Effector CD8-positive, alpha-beta T cell (primary cell): Measurements from ENCODE around the gene DERL3.

ENCODE experiments used
- DNase-seq: peaks from one replicate; lab custom pipeline; 2025; lab: John Stamatoyannopoulos, UW

The DERL3 gene

DNA sequence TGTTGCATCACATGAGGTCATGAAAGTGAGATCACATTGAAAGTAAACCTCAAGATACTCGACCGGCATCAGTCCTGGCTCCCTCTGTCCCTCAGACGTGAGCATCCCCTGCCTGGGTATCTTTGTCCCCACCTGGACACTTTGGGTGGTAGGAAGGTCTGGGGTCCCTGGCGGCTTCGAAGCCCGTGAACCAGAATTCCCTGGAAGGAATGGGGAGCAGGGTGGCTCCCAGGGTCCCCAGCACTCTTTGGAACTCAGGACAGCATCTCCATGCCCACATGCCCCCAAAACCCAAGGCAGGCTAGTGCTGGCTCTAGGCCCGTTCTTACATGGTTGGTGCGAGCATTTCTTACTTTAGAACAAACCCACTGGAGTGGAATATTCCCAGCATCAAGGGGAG, 7.5 kb downstream of the DERL3 start:
- no peak for DNase-seq

DNA sequence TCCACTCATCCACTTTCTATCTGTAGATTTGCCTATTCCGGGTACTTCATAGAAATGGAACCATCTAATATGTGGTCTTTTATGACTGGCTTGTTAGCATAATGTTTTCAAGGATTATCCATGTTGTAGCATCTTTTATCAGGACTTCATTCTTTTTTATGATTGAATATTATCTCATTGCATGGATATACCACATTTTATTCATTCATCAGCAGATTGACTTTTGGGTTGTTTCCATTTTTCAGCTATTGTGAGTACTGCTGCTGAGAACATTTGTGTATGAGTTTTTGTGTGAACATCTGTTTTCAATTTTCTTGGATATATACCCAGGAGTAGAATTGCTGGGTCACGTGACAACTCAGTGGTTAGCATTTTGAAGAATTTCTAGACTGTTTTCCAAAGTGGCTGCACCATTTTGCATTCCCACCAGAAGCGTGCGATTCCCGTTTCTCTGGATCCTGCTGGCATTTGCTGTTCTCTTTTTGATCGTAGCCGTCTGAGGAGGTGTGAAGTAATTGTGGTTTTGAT, 8.9 kb downstream of the DERL3 start:
- DNase-seq: no peak

DNA sequence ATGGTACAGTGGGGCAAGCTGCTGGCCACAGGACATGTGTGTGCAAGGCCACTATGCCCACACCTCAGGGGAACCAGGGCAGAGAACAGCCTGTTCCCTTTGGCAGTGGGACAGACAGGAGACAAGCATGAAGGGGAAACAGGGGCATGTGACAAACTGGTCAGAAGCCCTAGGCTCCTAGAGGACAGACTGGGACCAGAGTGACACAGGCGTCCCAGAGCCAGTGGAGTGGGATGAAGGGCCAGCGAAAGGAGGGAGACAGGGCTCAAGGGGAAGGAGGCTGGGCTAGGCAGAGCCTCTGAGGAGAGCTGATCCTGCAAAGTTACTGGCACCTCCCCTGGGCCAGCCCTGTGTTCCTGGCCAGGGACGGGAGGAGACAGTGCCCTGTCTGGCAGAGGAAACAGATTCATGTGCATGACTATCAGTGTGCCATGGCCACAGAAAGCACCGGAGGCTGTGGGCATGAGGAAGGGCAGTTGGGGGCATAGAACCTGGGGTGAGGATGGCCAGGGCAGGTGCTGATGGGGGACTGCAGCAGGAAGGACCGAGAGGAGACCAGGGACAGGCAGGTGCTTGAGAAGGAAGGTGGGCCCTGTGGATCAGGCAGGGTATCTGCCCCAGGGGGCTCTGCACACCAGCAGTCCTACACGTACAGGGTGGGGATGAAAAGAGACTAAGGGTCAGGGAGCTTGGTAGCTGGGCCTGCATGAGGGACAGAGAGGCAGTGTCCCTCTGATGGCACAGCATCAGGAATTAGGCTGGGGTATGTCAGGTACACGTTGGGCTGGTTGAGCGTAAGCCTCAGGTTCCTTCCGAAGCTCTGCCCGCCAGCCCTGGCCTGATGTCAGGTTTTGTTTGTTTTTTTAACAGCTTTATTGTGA, 9.8 kb downstream of the DERL3 start:
- no peak for DNase-seq

DNA sequence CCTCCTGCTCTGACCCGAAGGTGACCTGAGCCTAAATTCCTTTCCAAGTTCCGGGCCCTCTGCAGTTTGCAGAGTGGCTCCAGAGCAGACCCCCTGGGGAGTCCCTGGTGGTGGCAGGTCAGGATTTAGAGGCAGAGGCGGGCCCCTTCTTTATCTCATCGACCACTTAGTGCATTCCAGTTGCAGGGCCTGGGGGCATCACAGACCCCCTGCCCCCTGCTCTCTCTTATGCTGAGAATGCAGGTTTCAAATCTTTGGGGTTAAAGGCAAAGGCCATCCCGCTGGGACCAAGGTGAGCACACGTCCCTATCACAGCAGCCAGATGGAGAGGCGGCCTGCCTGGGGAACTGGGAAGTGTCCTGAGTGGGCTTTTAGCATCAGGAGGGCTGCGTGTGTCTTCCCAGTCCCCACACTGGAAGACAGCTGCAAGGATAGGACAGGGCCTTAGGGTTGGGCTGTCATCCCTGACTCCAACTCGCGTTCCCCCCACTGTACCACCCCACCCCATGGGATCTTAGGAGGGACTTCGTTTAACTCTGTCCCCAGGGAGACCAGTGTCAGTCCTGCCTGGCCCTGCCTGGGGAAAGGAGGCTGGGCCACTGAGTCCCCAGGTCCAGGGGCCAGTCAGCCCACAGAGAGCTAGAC, 11.3 kb downstream of the DERL3 start:
- DNase-seq: no peak

DNA sequence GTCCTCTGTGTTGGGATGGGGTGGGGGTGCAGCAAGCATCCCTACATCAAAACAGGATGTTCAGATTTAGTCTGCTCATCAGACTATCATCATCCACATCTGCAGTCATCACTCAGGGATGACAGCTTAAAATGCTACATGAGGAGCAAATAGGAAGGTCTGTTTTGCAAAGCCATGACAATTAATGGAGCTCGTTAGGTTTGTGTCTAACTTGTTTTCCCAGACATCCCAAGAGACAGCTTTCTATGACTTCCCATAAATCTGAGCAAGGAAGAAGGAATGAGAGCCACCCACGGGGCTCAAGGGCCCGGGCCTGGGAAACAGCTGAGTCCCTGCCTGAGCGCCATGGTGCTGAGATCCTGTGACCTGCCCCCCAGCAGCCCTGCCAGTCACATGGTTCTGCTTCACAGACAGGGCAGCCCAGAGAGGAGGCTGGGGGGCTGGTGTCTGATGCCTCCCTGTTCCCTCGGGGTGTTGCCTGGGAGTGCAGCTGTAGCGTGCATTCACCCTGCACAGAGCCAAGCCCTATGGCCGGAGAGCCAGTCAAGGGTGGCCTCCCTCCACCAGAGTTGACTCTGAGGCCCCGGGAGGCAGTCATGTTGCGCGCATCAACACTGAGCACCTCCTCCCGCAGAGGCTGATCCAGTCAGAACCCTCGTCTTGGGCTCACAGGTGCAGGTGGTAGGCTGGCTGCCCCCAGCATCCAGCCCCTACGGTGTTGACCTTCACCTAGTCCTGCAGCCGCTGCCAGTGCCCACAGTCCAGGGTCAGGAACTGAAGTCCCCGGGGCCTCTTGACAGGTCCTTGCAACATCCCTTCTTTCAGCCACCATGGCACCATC, 12.1 kb downstream of the DERL3 start:
- DNase-seq: no peak

DNA sequence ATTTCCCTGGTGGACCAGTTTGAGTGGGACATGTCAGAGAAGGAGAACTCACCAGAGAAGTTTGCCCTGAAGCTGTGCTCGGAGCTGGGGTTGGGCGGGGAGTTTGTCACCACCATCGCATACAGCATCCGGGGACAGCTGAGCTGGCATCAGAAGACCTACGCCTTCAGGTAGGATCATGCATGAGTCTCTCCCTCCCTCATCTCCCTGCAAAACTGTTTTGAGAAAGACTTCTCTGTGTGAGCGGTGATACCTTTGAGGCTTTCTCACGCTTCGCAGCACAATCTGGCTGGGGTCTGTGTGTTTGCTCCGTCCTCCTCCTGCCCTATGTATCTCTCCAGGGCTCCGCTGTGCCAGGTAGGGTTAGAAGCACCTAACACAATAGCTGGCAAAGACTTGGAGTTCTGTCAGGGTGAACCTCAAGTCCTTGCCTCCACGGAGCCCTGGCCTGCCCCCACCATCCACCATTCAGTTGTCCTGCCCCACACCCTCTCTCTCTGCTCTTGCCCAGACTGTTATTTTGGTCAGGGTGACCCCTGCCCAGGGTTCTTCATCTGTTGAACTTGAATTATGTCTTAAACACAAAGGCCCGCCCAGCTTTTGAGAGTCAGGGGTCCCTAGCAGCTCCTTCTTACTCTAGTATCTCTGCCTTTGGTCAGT, 13.4 kb downstream of the DERL3 start:
- no peak for DNase-seq

DNA sequence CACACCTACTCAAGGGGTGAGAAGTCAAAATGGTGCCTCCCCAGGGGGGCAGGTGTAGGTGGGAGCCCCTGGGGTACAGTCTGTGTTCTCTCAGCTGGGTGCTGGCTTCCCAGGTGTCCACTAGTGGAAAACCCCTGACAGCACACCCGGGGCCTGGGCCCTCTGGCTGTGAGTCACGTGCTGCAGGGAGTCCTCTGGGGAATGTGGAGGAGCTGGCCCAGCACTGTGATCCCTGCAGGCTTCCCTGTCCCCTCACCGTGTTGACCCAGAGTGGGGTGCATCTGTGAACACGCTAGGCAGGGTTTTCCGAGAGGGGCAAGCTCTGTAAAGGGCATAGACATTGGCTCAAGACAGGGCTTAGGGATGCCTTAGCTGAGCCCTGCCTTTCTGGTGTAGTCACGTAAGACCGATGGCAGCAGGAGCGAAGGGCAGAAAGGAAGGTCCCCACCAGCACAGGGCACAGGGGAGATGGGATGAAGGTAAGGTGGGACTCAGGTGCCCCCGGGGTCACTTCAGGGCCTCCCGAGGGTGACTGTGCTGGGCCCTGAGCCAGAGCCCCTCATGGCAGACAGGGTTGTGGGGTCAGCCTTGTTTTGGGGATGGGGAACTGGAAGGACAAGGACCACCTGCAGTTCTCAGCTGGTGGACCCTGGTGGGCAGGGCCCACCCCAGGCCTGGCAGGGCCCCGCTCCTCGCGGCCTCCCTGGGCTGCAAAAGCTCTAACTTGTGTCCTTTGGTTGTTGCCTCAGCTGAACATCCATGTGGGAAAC, 14.1 kb downstream of the DERL3 start:
- DNase-seq: no peak

DNA sequence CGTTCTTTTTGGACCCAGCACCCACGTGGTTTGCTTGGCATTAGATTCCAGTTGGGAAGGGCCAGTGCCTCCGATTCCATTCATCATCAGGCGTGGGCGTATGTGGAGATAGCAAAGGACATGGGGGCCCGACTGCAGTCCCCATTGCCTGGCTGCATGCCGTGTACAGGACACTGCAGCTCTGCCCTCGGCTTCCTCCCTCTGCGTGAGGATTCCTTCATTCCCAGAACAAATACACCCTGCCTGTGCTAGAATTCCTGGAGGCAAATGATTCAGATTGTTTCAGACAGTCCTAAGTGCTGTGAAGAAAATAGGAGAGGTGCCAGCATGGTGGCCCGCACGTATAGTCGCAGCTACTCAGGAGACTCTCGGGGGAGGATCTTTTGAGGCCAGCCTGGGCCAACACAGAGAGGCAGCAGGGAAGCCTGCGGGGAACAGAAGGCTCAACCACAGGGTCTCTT, 15.4 kb downstream of the DERL3 start:
- DNase-seq: no peak

DNA sequence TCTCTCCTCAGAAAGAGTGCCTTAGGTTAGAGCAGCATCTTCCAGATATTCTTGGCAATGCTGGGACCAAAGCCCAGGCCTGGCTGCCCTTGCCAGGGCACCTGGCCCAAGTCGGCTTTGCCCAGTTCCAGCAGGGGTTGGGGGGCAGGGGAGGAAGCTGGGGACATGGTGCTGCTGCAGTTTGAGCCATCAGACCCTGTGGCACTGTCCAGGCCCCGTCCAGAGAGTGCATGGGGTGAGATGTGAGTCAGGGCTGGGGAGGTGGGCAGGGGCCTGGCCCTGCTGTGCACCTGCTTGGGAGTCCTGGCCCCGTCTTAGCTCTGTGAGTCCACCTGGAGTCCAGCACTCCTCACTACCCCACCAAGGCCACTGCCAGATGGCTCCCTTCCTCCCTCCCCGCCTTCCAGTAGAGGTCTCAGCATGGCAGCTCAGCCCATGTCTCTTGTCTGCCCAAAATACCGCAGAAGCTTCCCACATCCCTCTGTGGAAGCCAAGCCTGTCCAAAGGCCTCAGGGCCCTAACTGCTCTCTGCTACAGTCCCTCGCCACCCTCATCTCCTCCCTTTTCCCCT, 16.6 kb downstream of the DERL3 start:
- no peak for DNase-seq

DNA sequence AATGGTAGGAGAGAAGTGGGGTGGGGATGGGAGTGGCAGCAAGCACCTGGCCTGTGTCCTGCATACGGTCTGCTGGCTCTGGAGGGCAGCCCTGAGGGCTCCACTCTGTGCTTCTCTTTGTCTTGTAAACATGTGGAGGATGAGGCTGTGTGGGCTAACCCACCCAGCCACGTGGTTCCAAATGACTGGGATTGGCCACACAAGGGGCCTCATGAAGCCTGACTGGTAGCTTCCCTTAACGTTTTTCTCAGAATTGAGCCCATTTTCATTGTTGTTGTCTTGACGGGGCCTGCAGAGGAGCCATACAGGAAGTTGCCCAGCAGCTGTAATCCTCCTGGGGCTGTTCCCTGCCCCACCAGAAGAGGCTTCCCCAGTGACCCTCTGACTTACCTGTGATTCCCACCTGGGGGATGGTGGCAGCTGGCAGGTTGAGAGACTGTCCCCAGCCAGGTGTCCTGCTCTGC, 18.0 kb downstream of the DERL3 start:
- no peak for DNase-seq

DNA sequence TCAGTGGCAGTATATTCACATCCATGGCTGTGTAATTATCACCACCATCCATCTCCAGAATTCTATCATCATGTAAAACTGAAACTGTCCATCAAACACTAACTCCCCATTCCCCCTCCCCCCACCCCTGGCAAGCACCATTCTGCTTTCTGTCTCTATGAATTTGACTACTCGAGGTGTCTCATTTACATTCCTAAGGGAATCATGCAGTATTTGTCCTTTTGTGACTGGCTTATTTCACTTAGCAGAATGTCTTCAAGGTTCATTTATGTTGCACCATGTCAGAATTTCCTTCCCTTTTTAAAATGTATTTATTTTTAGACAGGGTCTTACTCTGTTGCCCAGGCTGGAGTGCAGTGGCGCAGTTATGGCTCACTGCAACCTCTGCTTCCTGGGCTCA, 20.3 kb downstream of the DERL3 start:
- no peak for DNase-seq

DNA sequence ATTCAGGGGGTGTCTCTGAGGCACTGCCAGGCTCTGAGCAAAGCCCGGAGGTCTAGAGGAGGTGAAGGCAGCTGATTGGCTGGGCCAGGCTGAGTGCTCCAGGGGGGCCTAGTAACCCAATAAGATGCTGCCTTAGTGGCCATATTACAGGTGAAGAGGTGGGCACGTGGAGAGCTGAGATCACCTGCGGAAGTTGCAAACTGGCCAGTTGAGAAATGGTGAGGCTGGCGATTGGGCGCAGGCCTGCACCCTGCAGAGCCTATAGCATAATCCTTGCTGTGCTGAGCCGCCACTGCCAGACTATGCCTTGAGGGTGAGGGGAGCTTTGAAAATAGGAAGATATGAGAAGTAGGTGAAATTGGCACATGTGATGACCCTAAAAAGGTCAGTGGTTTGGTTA, 21.7 kb downstream of the DERL3 start:
- no peak for DNase-seq

DNA sequence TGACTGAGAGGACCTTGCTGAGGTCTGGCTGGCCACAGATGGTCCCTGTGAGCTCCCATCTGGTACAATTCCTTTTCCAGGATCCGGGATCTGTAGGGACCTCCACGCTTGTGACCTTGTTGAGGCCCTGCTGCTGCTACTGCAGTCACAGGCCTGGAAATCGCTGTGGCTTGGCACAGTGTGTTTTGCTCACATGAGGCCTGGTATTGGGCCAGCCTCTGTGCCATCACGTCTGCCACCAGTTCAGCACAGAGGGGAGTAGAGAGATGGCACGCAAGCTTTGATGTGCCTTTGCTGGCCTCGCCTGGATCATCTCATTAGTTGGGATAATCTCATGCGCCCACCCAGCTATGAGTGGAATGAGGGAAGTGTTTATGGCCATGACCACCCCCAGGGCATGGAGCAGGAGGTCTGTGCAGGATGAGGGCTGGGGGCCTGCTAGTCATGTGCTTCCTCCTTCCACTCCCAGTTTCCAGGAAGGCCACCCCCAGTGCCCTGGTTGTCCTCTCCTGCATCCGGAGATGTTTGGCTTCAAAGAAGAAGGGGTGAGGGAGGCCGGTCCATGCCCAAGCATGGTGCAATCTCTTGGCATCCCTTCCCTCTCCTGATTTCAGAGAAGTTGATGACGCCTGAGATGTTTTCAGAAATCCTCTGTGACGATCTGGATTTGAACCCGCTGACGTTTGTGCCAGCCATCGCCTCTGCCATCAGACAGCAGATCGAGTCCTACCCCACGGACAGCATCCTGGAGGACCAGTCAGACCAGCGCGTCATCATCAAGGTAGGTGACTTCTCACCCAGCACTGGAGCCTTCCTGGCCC, 22.4 kb downstream of the DERL3 start:
- DNase-seq: no peak

DNA sequence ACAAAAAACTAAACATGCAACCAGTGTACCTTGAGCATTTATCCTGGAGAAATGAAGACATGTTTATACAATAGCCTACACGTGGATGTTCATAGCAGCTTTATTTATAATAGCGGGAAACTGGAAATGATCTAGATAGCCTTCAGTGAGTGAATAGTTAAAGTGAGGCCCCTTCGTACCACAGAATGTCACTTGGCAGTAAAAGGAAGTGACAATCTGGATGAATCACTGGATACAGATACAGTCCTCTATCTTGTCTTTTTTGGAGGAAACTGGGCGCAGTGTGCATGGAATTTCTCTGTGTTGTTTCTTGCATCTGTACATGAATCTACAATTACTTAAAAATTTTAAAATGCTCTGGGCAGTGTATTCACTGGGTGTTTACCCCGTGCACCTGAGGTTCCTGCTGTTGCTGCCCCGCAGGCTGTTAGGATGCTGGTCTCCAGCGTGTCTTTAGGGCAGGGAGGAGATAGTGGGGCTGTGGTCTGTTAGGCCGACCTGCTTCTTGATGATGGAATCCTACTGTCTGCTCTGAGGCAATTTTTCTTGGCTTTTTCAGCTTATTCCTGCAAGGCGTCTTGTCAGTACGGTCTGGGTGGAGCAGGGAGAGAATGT, 23.2 kb downstream of the DERL3 start:
- DNase-seq: no peak

DNA sequence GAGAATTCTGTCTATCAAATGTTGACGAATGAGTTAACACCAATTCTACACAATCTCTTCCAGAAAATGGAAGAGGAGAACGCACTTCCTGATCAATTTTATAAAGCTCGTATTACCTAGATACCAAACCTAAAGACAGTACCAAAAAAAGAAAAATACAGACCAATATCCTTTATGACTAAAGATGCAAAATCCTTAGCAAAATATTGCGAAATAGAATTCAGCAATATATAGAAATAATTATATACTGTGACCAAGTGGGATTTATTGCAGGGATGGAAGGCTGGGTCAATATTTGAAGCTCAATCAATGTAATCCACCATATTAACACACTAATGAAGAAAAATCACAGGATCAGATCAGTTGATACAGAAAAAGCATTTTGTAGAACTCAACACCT, 26.4 kb downstream of the DERL3 start:
- no peak for DNase-seq

DNA sequence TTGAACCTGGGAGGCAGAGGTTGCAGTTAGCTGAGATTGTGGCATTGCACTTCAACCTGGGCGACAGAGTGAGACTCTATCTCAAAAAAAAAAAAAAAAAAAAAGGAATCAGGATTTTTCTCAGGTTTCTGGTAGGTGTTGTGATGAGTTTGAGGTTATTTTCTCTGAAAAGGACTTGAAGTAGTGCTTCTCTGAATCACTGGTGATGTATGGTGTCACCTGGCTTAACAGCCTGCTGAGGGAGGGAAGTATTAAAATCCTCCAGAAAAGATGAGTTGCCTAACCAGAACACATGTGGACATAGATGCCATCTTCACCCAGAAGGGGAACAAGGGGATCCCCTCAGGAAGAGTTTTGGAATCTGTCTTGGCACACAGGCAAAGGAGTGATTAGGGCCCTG, 32.0 kb downstream of the DERL3 start:
- DNase-seq: no peak

DNA sequence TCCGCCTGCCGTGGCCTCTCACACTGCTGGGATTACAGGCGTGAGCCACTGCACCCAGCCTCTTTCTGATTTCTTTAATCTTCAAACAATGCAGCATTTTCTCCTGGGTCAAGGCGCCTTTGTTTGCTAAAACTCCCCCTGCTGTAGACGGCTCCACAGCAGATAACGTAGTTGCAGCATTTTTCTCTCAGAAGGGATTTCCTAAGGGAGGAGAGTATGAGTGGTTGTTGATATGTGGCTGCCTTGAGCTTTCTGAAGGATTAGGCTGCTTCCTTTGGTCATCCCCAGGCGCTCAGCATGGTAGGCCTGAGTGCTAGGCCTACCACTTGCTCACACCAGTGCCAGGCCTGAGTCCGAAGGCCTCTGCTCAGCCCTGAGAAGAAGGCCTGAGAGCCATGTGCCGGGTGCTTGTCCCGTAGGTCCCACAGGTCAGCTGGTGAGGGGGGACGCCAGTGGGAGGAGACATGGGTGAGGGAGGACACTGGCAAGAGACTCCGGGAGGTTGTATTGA, 34.0 kb downstream of the DERL3 start:
- no peak for DNase-seq

DNA sequence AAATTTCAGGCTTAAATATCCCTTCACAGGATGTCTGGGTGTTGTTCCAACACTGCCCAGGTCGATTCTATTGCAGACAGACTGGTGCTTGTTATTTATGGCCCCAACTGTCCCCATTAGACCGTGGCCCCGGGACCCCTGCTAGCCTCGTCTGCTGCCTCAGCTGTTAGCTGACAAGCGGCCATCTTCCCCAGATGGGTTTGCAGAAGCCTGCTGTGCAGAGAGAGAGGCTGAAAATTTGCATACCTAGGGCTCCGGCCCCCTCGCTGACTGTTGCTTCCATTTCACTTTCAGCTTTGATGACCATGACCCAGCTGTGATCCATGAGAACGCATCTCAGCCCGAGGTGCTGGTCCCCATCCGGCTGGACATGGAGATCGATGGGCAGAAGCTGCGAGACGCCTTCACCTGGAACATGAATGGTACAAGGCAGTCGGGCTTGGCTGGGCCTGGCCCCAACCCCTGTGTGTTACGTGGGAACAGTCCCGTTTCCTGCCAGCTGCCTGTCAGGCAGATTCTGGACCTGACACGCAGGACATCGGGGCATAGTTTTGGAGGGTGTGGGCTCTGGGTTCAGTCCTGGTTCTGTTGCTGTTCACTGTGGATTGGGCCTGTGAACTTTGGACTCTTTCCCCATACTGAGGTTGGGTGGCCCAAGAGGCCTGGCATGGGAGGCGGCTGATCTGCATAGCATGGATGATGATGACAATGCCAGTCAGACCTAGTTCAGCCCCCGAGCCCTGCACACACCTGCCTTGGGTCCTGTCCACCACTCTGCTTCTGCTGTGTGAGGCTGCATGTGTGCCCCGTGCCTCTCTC, 35.6 kb downstream of the DERL3 start:
- no peak for DNase-seq
